Measurements from ENCODE around the gene PPP1R13B.

The PPP1R13B gene

DNA sequence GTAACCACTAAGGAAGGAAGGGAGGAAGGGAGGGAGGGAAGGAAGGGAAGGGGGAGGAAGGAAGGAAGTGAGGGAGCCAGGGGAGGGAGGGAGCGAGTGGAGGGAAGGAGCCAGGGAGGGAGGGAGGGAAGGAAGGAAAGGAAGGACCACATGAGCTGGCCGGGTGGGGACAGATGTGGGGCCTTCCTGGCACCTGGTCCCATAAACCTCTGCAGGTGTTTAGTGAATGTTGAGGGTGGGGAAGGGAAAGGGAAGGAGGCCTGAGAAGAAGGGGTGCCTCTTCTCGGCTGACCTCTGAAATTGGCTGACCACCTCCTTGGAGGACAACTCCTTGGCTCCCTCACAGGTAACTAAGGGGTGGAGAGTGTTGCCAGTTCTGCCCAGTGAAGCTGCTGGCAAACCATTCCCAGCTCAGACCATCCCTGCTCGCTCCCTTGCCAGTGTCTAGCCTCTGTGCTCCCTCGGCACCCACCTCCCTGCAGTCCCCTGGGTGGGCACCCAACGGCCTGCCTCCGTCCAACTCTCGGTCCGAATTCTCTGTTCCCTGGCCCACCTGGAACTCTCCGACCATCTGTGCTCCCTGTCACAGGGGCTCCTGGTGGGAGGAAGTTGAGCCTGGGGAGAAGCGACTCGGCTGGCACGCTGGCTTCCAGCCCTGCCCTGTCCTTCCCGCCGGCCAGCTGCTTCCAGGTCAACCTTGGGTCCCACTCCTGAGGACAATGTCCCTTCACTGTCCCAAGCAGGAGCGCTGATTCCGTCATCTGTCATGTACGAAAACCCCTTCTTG is 12.2 kb upstream of the PPP1R13B start:
- no peak overlapping the region for H3K27ac ChIP-seq
- CTCF ChIA-PET, result interaction anchor here (0.5 kb wide), 1 partner anchor 214 kb away, joined by 3 read pairs; no protein-coding TSS in a partner anchor
- TF ChIP-seq CTCF (conservative IDR thresholded peaks at IDR 0.05; ENCODE audit: low read depth), result no peak
- POLR2A ChIA-PET (ENCODE audit: low non-redundant PET), result no interaction called here
- DNase-seq (ENCODE audit: low spot score), result no peak

GRCh38 chr14:103858063-103858781 is 10.8 kb upstream of the PPP1R13B start:
- DNase-seq (ENCODE audit: low spot score), result no peak
- ChIA-PET CTCF (no interaction called here), POLR2A (ENCODE audit: low non-redundant PET) (no interaction called here)
- no peak for TF ChIP-seq CTCF (conservative IDR thresholded peaks at IDR 0.05; ENCODE audit: low read depth)
- H3K27ac ChIP-seq, result no peak overlapping the region

GRCh38 chr14:103857256-103857655 is 9.9 kb upstream of the PPP1R13B start:
- CTCF ChIA-PET, result no interaction called here
- no peak for DNase-seq (ENCODE audit: low spot score)
- TF ChIP-seq CTCF (conservative IDR thresholded peaks at IDR 0.05; ENCODE audit: low read depth), result no peak
- POLR2A ChIA-PET (ENCODE audit: low non-redundant PET), result no interaction called here
- no peak overlapping the region for H3K27ac ChIP-seq

GRCh38 chr14:103856607-103857006 is 9.2 kb upstream of the PPP1R13B start:
- H3K27ac ChIP-seq, result no peak overlapping the region
- DNase-seq (ENCODE audit: low spot score), result no peak
- CTCF ChIA-PET, result interaction anchor here (0.5 kb wide), 1 partner anchor 103 kb away, joined by 4 read pairs; no protein-coding TSS in a partner anchor
- POLR2A ChIA-PET (ENCODE audit: low non-redundant PET), result no interaction called here
- no peak for TF ChIP-seq CTCF (conservative IDR thresholded peaks at IDR 0.05; ENCODE audit: low read depth)

DNA sequence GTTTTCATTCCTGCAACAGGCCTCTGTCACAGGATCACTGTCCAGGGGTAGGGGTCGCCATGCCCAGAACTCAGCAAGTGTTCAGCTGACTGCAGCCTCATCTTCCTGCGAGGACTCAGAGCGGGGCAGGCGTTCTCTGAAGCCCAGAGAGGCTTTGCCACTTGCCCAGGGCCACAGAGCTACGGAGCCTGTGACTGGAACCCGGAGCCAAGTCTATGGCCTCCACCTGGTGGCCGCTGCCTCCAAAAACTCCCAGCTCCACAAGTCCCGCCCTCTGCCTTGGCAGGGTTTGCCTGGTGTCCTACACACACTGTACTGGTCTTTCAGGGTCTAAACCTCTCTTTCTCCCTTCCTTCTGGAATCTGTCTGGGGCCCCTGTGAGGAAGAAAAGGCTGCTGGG is 8.7 kb upstream of the PPP1R13B start:
- peak overlapping the region; percentile 34; the same call in 1 of the 2 replicates for H3K27ac ChIP-seq
- no peak for DNase-seq (ENCODE audit: low spot score)
- no peak for TF ChIP-seq CTCF (conservative IDR thresholded peaks at IDR 0.05; ENCODE audit: low read depth)
- POLR2A ChIA-PET (ENCODE audit: low non-redundant PET), result no interaction called here
- CTCF ChIA-PET, result no interaction called here

DNA sequence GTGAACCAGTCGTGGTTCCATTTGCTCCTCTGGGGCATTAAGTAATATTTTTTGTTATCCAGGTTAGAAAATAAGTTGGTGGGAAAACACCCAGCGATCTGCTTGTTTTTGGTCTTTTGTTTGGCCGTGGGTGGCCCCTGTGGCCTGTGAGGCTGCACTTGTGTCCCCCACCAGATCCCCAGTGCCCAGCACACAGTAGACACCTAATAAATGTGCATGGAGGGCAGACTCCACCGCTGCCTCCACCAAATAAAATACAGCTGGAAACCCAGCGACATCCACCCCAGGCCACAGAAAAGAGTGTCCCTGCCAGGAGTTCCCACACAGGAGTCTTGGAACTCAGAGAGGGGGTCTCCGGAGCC is 8.3 kb upstream of the PPP1R13B start:
- peak overlapping the region; percentile 34; the same call in 1 of the 2 replicates for H3K27ac ChIP-seq
- no peak for TF ChIP-seq CTCF (conservative IDR thresholded peaks at IDR 0.05; ENCODE audit: low read depth)
- ChIA-PET CTCF (interaction anchor here (0.5 to 1.0 kb wide), 3 partner anchors 8 to 118 kb away, joined by 3 to 6 read pairs (median 4); no protein-coding TSS in a partner anchor), POLR2A (ENCODE audit: low non-redundant PET) (no interaction called here)
- DNase-seq (ENCODE audit: low spot score), result no peak
